Tongue (tissue), 2 donors: ENCODE measurements around the gene CDH11. TPM values are rescaled to one million over a fixed set of nuclear protein-coding genes. Genes with fewer than 3 reads are reported as not detected.
A peak's percentile ranks its signal among the peaks of the same experiment; 100 is the strongest.

Experiments
- DNase-seq: peaks from one replicate; pipeline ENCODE4 v3.0.0-alpha.2; 2015
- total RNA-seq: library from RNA; depleted of rRNA; stranded (reverse); fragments of >200 nt; gene quantifications from one replicate; pipeline ENCODE4 v1.2.3, GENCODE V29; 2014

Gene CDH11
- total RNA-seq: 60.6 TPM

GRCh38 chr16:65121870-65122723, at the start of gene CDH11:
Gene CDH11 (minus strand): TSS chr16:65122063. CDS start chr16:65004869, 117,194 bp downstream.
- peak; percentile 88 for DNase-seq

- no peak for DNase-seq
Measured at GRCh38 chr16:65154321-65154720, 32.5 kb upstream of the CDH11 start.

DNA sequence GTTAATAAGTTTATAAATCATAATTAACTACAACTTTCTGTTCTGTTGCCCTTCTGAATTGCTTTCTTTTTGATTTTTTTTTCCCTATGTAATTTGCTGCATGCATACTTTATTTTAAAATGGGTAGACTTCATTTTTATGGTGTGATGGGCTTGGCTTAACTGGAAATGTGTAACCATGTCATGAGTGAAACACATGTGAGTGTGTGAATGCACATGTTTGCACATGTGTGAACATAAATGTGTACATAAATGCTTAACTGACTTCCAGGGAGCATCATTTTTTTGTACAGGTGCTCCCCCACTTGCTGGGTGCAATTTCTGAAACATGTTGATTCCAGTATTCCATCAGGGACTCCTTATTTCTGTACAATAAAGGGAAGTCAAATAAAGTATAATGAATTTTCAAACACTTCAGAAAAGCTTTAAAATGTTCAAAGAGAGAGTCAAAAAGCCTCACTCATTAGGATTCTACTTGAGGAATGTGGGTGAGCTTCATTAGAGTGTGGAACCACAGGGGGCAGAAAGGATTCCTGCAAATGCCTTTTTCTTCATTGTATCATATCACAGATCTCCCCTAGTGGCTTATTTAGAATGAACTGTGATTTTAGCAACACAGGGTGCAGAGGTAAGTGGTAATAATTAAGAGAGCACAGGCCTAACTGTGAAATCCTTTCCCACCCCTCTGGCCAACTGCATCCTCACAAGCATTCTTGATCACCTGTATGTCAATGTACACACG, 31.7 kb upstream of the CDH11 start:
- DNase-seq: no peak

GRCh38 chr16:65148804-65149203, 26.9 kb upstream of the CDH11 start:
- DNase-seq: no peak

DNA sequence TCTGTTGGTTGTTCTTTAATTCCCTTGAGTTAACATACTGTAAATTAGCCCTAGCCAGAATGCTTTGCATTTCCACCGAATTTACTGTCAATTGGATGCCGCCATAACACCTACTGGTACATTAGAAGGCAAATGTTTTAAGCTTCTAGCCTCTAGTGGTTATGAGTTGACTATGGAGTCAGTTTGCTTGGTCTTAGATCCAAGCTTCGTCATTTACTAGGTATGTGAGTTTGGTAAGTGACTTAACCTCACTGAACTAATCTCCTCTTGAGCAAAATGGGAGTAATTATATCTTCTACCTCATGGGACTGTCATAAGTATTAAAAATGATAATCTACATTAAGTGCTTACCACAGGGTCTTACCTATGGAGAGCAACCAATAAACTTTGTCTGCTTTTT, 20.4 kb upstream of the CDH11 start:
- no peak for DNase-seq

DNA sequence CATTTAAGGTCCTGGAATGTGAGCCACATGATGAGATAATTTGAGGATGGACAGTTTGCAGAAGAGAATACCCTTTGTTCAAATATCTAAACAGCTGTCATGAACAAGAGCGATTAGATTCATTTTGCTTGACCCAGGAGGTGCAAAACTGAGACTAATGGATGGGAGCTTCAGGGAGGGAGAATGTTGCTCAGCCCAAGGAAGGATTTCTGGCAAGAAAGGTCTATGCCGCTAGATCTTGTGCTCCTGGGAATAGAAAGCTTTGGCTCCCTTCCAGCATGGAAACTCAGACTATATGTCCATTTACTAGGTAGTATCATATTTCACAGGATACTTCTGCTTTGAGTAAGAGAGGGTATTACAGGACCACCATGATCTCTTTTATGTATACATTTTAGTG, 14.8 kb upstream of the CDH11 start:
- DNase-seq: no peak

- DNase-seq: no peak
Measured at GRCh38 chr16:65126845-65127624, 5.2 kb upstream of the CDH11 start.

- DNase-seq: no peak
Measured at GRCh38 chr16:65125871-65126270, 4.0 kb upstream of the CDH11 start.

DNA sequence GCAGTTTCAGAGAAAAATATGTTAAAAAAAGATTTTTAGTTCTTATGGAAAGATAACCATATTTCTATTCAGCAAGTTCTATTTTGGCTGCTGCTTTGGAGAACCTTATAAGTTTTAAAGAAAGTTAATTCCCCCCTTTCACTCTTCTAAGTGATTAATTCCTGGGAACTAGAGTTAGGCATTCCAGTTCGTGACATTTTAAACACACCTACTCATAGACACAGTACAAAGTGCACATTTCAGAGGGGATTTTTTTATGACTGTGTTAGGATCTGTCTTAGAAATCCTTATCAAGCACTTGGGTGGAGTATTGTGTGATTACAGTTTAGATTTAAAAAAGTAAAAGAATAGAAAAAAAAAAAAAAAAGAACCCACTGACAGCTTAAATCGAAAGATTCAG, 3.5 kb upstream of the CDH11 start:
- no peak for DNase-seq

DNA sequence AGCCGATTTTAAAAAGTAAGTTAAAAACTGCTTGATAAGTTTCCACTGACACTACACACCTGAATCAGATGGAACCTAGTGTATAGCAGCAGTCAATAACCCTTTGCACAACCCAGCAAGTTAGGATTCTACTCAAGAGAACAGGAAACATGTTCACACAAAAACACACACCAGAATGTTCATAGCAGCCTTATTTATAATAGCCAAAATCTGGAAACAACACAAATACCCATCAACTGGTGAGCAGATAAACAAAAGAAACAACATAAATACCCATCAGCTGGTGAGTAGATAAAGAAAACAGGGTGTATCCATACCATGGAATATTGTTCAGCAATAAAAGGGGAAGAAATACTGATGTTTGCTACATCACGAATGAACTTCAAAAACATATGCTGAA, 2.7 kb upstream of the CDH11 start:
- no peak for DNase-seq

GRCh38 chr16:65124212-65124548, 2.3 kb upstream of the CDH11 start:
- DNase-seq: no peak

- peak; percentile 55 for DNase-seq
Measured at GRCh38 chr16:65123396-65124211, 1.7 kb upstream of the CDH11 start.

DNA sequence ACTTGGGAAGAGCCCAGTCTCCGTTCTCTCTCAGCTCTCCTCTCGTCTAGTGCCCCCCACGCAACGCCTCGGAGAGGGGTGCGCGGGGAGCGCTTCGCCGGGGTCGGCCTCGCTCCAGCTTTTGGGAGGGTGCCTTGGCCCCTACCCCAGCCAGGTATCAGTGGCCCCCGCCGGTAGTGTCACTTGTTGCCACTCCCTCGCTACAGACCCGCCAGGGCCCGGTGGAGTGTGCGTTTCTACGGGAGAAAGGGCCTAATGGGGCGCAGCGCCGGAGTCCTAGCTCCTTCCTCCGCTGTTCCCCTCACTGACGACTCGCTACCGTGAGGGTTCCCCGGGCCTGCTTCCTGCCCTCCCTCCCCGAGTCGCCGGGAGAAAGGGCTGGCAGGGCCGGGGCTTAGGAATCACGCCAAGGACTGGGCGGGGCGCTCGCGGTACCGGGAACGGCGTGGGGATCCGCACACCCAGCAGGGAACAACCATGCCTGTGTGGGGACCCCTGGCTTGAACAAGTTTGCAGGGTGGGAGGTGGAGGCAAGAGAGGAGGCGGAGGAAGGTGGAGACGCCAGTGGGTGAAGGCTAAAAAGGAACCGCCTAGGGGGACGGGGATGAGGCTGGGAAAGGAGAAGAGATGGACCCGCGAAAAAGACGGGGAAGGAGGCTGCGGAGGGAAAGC, 997 bp upstream of the CDH11 start:
- peak; percentile 85 for DNase-seq

DNA sequence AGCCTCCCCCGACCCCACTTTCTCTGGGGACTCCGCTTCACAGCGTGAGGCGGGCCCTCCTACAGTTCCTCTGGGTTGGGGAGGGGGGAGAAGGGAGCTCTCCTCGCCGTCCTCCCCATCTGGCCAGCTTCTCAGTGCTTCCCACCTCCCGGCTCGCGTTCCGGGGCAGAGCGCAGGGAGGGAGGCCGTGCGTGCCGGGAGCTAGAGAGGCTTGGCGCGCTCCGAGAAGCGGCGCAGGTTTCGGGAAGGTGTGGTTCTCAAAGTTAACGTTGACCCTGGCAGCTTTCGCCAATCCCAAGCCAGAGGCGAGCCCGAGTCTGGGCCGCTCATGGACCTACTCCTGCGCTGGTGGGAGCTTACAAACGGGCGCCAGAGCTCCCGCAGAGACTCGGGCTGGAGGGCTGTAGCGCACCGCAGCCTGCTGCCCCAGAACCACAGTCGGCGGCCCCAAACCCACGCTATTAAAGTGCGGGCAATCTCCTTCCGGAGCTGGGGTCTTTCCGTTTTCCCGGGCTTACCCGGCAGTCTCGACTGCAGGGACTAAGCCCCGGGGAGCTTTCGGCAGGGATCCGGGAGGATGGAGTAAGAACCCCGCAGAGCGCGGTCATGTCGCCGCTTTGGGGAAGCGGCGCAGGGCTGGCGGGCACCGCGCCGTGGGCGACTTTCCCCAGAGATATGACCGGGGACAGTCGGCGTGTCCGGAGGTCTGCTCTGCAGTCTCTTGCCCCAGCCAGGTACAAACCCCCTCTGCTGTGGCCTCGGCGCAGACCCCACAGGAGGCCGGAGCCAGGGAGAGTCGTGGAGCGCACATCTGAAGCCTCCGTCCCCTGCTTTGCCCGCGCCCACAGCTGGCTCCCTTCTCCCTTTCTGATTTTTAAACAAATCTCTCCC, 787 bp downstream of the CDH11 start:
- peak; percentile 70 for DNase-seq

DNA sequence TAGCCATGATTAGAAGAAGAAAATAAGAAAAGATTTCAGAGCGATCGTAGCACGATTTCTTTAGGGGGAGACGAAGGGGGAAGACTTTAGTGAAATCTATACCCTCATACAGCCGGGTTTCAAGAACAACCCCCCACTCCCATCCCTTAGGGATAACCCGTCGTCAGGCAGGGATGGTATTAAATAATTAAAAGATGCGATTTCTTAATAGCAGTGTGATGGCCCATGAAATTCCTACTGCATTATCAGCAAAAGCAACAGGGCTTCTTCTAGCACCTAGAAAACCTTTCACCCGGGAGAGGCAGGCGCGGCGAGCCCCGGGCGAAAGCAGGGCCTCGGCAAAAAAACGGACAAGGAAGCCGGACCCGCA, 1.4 kb downstream of the CDH11 start:
- DNase-seq: no peak

DNA sequence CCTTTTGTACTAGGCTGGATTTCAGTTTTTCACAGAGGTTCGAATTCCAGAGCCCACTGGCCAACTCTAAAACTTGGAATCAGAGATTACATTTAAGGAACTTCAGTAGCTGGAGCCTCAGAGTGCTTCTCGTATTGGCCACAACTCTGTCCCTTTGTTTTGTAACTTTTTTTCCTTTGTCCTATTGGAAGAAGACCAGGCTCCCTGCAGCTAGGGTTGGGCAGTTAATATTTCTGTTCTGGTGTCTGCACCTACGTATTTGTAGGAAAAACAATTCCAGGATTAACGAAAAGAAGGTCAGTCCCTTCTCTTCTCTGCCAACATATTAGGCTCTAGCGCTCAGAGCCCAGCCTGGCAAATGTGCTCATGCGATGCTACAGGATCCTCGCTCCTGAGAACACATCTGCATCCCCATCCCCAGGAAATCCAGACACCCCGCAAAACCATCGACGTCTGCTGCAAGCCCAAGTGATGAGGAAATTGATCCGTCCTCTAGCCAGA, 1.9 kb downstream of the CDH11 start:
- peak; percentile 64 for DNase-seq

DNA sequence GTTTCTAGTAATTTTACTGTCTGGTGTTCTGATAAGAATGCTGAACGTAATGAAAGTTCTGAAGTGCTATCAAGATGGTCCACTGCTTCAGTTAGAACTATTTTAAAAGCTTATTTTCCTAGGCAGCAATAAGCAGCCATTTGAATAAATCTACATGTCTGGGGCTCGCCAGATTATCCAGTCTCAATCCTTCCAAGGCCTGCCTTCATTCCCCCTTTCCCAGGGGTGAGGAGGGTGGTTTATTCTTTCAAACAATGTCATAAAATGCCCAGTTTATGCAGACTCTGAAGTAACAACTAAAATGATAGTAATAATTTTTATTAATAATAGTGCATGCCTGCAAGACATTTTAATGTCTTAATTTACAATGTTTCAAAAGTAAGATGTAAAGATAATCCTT, 2.4 kb downstream of the CDH11 start:
- no peak for DNase-seq

- peak; percentile 47 for DNase-seq
Measured at GRCh38 chr16:65118871-65119270, 3.0 kb downstream of the CDH11 start.

GRCh38 chr16:65117811-65118448, 3.9 kb downstream of the CDH11 start:
- peak; percentile 95 for DNase-seq
